ENCODE measurements around the gene SEMA4D.

Gene SEMA4D

DNA sequence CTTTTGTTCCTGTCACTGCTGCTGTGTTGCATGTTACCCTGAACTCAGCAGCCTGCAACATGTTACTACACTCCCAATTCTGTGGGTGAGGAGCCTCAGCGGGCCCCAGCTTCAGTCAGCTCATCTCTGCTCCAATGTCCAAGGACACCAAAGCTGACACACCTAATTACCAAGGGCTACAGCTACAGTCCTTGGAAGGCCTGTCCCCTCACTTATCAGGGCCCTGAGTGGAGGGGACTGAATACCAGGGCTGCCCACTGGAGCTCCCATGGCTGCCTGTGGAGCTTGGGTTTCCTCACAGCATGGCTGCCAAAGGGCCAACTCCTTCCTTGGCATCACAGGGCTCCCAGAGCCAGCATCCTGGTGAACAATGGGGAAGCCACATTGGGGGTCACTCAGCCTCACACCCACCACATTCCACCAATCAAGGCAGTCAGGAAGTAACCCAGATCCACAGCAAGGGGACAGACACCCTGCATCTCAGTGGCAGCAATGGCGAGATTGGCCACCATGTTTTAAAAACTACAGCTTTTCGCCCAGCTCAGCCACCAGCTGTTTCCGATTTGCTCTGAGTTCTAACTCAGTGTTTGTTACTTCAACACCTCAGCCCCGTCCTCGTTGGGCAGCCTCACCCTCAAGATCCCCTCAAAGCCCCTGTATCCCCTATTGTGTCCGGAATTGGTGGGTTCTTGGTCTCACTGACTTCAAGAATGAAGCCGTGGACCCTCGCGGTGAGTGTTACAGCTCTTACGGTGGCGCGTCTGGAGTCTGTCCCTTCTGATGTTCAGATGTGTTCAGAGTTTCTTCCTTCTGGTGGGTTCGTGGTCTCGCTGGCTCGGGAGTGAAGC is 18.9 kb downstream of the SEMA4D start:
- H3K4me3 ChIP-seq (ENCODE audit: low read depth, low read length): no peak overlapping the region
- TF ChIP-seq, protein P1, sequence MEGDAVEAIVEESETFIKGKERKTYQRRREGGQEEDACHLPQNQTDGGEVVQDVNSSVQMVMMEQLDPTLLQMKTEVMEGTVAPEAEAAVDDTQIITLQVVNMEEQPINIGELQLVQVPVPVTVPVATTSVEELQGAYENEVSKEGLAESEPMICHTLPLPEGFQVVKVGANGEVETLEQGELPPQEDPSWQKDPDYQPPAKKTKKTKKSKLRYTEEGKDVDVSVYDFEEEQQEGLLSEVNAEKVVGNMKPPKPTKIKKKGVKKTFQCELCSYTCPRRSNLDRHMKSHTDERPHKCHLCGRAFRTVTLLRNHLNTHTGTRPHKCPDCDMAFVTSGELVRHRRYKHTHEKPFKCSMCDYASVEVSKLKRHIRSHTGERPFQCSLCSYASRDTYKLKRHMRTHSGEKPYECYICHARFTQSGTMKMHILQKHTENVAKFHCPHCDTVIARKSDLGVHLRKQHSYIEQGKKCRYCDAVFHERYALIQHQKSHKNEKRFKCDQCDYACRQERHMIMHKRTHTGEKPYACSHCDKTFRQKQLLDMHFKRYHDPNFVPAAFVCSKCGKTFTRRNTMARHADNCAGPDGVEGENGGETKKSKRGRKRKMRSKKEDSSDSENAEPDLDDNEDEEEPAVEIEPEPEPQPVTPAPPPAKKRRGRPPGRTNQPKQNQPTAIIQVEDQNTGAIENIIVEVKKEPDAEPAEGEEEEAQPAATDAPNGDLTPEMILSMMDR (conservative IDR thresholded peaks at IDR 0.05; ENCODE audit: low read depth, low read length): no peak
- no peak for DNase-seq (ENCODE audit: low read depth)

- peak; percentile 72 for DNase-seq (ENCODE audit: low read depth)
- TF ChIP-seq, protein P1 (conservative IDR thresholded peaks at IDR 0.05; ENCODE audit: low read depth, low read length): no peak
- no peak overlapping the region for H3K4me3 ChIP-seq (ENCODE audit: low read depth, low read length)
Measured at GRCh38 chr9:89477811-89478630, 19.9 kb downstream of the SEMA4D start.

- no peak overlapping the region for H3K4me3 ChIP-seq (ENCODE audit: low read depth, low read length)
- TF ChIP-seq, protein P1 (conservative IDR thresholded peaks at IDR 0.05; ENCODE audit: low read depth, low read length): no peak
- DNase-seq (ENCODE audit: low read depth): no peak
Measured at GRCh38 chr9:89477384-89477783, 20.5 kb downstream of the SEMA4D start.

GRCh38 chr9:89476546-89476945 is 21.4 kb downstream of the SEMA4D start:
- H3K4me3 ChIP-seq (ENCODE audit: low read depth, low read length): no peak overlapping the region
- TF ChIP-seq, protein P1 (conservative IDR thresholded peaks at IDR 0.05; ENCODE audit: low read depth, low read length): no peak
- DNase-seq (ENCODE audit: low read depth): no peak

DNA sequence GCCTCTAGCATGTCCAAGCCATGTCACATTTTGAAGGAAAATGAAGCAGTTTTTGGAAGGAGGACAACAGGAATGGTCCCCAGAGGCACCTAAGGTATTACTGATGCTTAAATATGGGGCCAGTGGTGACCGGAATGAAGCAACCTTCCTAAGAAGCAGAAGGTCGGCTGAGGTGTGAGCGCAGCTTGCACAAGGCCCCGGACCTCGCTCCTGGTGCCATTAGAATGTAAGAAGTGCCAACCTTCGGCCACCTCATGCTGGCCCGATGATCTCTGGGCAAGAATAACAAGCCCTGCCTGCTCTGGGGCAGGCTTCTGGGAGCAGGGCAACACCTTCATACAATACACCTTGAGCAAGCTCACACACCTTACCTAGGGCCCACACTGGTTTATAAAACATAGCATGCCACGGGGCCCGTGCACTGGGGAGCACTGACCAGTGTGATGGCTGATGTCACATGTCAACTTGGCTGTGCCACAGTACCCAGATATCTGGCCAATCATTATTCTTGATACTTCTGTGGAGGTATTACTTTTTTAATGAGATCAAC is 21.9 kb downstream of the SEMA4D start:
- DNase-seq (ENCODE audit: low read depth): no peak
- H3K4me3 ChIP-seq (ENCODE audit: low read depth, low read length): no peak overlapping the region
- TF ChIP-seq, protein P1 (conservative IDR thresholded peaks at IDR 0.05; ENCODE audit: low read depth, low read length): no peak

DNA sequence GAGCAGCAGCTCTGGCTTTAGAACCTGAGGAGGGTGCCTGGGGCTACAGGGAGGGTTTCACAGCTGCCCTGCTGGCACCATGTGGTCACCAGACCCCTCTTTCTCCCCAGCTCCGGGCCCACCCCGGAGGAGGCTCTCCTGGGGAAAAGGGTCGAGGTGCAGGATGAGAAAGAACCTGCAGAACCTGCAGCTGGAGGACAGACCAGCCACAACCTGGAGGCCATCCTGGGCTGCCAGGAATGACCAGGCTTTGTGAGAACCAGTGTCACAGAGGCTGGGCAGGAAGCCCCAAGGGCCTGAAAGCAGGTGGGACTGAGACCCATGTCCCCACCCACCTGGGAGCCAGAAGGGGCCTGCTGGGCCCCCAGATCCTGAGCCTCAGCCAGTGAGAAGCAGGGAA is 23.0 kb downstream of the SEMA4D start:
- no peak overlapping the region for H3K4me3 ChIP-seq (ENCODE audit: low read depth, low read length)
- TF ChIP-seq, protein P1 (conservative IDR thresholded peaks at IDR 0.05; ENCODE audit: low read depth, low read length): no peak
- no peak for DNase-seq (ENCODE audit: low read depth)

Data from choroid plexus epithelial cell (primary cell).